Anterior cingulate cortex (tissue), 58 donors: ENCODE results near the gene ERMP1.
"Not testable (repeated sequence)": the region's sequence is repeated elsewhere in the genome, so short reads cannot be mapped to it uniquely, and the experiment has no call there.

Experiments used
- DNase-seq, 58 donors: peaks; one replicate each; lab custom pipeline; 2025; lab: John Stamatoyannopoulos, UW

ERMP1 gene

GRCh38 chr9:5825895-5826622 lies 6.9 kb downstream of the ERMP1 start:
- DNase-seq, result no peak

GRCh38 chr9:5825223-5825622 lies 7.7 kb downstream of the ERMP1 start:
- DNase-seq, result peak in 10 of 58 donors; percentile 1 to 49 (median 10)

GRCh38 chr9:5820425-5820824 lies 12.5 kb downstream of the ERMP1 start:
- no peak for DNase-seq

GRCh38 chr9:5819174-5819573 lies 13.7 kb downstream of the ERMP1 start:
- DNase-seq, result no peak

- DNase-seq, result no peak
Observed at GRCh38 chr9:5818424-5819142, 14.3 kb downstream of the ERMP1 start.

GRCh38 chr9:5817862-5818261 lies 15.1 kb downstream of the ERMP1 start:
- no peak for DNase-seq

- DNase-seq, result no peak
Observed at GRCh38 chr9:5815461-5815860, 17.5 kb downstream of the ERMP1 start.

- DNase-seq, result no peak
Observed at GRCh38 chr9:5813824-5814223, 19.1 kb downstream of the ERMP1 start.

- no peak for DNase-seq
Observed at GRCh38 chr9:5811751-5812150, 21.2 kb downstream of the ERMP1 start.

GRCh38 chr9:5805478-5805877 lies 27.4 kb downstream of the ERMP1 start:
- DNase-seq, result no peak

- no peak for DNase-seq
Observed at GRCh38 chr9:5801739-5802113, 31.2 kb downstream of the ERMP1 start.

GRCh38 chr9:5800969-5801738 lies 31.8 kb downstream of the ERMP1 start:
- no peak for DNase-seq

GRCh38 chr9:5800378-5800777 lies 32.5 kb downstream of the ERMP1 start:
- not testable (repeated sequence) for DNase-seq

- peak in 24 of 58 donors; percentile 4 to 77 (median 18) for DNase-seq
Observed at GRCh38 chr9:5799314-5799713, 33.6 kb downstream of the ERMP1 start.

GRCh38 chr9:5798581-5798980 lies 34.3 kb downstream of the ERMP1 start:
- DNase-seq, result no peak

GRCh38 chr9:5796298-5796697 lies 36.6 kb downstream of the ERMP1 start:
- no peak for DNase-seq

- no peak for DNase-seq
Observed at GRCh38 chr9:5793812-5794211, 39.1 kb downstream of the ERMP1 start.

GRCh38 chr9:5791870-5792269 lies 41.0 kb downstream of the ERMP1 start:
- DNase-seq, result no peak

- peak in 1 of 58 donors; percentile 7 for DNase-seq
Observed at GRCh38 chr9:5790923-5791322, 42.0 kb downstream of the ERMP1 start.

GRCh38 chr9:5789489-5789888 lies 43.4 kb downstream of the ERMP1 start:
- DNase-seq, result no peak

GRCh38 chr9:5787759-5788302 lies 45.1 kb downstream of the ERMP1 start:
- no peak for DNase-seq
